ENCODE measurements around the gene LRMDA. TPM values are rescaled to one million over a fixed set of nuclear protein-coding genes. Genes with fewer than 3 reads are reported as not detected.

LRMDA gene
- polyA plus RNA-seq, 1 donor (not counting 4 experiments of a cell fraction or from before 2014, with no cell fraction given) = not detected

DNA sequence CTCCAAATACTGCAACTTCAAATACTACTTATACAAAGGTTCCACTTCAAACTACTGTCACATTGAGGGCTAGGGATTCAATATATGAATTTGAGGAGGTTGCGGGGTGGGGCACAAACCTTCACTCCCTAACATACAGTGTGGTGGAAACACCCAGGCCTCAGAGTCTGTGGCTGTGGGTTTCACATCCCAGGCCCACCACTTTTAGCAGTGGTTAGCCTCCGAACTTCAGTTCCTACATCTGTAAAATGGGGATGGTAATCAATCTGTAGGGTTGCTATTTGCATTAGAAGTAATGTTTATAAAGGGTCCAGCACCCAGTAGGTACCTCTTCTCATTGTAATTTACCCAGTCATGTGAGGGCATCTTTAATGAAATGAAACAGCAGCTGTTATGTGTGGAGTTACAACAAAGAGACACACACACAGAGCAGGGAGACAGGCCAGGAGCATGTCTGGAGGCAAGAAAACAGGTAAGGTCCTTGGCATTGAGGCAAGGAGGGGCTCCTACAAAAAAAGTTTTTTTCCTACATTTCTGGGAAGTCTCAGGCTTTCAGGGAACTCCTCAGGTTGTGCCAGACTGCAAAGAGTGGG, 570.9 kb downstream of the LRMDA start:
- Histone ChIP-seq H2AFZ (ENCODE audit: control insufficient read depth, low read length) (no peak overlapping the region), H3K9me1 (ENCODE audit: control insufficient read depth, extremely low read depth, insufficient read depth, low read length) (no peaks in the 10 kb centered on the region), H3K27me3 (ENCODE audit: control insufficient read depth, extremely low read depth, insufficient read depth, low read length) (no peaks in the 10 kb centered on the region), H4K20me1 (ENCODE audit: control insufficient read depth, extremely low read depth, insufficient read depth, low read length) (no peaks in the 10 kb centered on the region), H3K9me3 (ENCODE audit: control insufficient read depth, low read depth, low read length) (no peaks in the 10 kb centered on the region), H3K79me2 (ENCODE audit: control insufficient read depth, insufficient read depth, low read length) (no peaks in the 10 kb centered on the region), H3K4me1 (ENCODE audit: control insufficient read depth, extremely low read depth, insufficient read depth, low read length) (no peaks in the 10 kb centered on the region), H3K9ac (ENCODE audit: control insufficient read depth, extremely low read depth, insufficient read depth, low read length) (no peak overlapping the region), H3K27ac (ENCODE audit: control insufficient read depth, insufficient read depth, low read length) (no peak overlapping the region), H3K4me3 (ENCODE audit: control insufficient read depth in 2 of 3, extremely low read depth in 1 of 3, insufficient read depth in 2 of 3, low read depth in 1 of 3, low read length in 3 of 3) (no peak overlapping the region), H3K4me2 (ENCODE audit: control insufficient read depth, extremely low read depth, insufficient read depth, low read depth, low read length) (no peak overlapping the region), H3K36me3 (ENCODE audit: control insufficient read depth in 2 of 2, extremely low read depth in 1 of 2, insufficient read depth in 2 of 2, low read length in 2 of 2) (no peaks in the 10 kb centered on the region)
- dilution Hi-C loops (cut with MboI; ENCODE audit: extremely low pct_ligation_motif_present, low sequenced_read_pairs) = no loop called here
- TF ChIP-seq, protein P1, sequence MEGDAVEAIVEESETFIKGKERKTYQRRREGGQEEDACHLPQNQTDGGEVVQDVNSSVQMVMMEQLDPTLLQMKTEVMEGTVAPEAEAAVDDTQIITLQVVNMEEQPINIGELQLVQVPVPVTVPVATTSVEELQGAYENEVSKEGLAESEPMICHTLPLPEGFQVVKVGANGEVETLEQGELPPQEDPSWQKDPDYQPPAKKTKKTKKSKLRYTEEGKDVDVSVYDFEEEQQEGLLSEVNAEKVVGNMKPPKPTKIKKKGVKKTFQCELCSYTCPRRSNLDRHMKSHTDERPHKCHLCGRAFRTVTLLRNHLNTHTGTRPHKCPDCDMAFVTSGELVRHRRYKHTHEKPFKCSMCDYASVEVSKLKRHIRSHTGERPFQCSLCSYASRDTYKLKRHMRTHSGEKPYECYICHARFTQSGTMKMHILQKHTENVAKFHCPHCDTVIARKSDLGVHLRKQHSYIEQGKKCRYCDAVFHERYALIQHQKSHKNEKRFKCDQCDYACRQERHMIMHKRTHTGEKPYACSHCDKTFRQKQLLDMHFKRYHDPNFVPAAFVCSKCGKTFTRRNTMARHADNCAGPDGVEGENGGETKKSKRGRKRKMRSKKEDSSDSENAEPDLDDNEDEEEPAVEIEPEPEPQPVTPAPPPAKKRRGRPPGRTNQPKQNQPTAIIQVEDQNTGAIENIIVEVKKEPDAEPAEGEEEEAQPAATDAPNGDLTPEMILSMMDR (optimal IDR thresholded peaks at IDR 0.05 in 1 of 3, IDR thresholded peaks at IDR 0.05 in 1 of 3, conservative IDR thresholded peaks at IDR 0.05 in 1 of 3; ENCODE audit: extremely low read depth in 1 of 3, insufficient read depth in 2 of 3, low read length in 3 of 3) = no peak
- no peak for TF ChIP-seq EZH2 (IDR thresholded peaks at IDR 0.05; ENCODE audit: low read length)
- DNase-seq (ENCODE audit: low read depth, low spot score) (no peak), FAIRE-seq (no peak)

DNA sequence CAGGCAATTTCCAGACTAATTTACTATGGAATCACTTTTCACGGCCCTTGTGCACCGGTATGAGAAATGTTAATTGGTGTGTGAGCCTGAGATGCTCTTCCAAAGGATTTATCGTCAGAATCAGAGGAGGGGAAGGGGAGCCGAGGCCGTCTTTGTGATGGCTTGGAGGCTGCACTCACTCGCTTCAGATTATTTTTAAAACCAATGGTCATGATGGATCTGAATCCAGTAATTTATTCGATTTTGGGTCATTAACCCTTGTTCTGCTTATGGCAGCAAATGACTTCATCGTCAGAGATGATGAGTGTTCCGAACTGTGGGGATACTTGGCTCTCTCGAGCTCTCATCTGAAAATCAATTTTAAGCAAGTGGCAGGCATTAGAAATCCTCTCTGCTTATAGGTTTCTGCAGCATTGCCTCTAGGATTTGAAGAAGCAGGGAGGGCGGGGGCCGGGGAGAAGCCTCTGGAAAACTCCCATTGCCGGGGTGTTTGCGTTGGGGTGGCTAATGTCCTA, 576.3 kb downstream of the LRMDA start:
- Histone ChIP-seq H2AFZ (ENCODE audit: control insufficient read depth, low read length) (no peak overlapping the region), H3K36me3 (ENCODE audit: control insufficient read depth in 2 of 2, extremely low read depth in 1 of 2, insufficient read depth in 2 of 2, low read length in 2 of 2) (no peaks in the 10 kb centered on the region), H3K4me2 (ENCODE audit: control insufficient read depth, extremely low read depth, insufficient read depth, low read depth, low read length) (no peak overlapping the region), H3K27ac (ENCODE audit: control insufficient read depth, insufficient read depth, low read length) (no peak overlapping the region), H3K9ac (ENCODE audit: control insufficient read depth, extremely low read depth, insufficient read depth, low read length) (no peak overlapping the region), H3K4me3 (ENCODE audit: control insufficient read depth in 2 of 3, extremely low read depth in 1 of 3, insufficient read depth in 2 of 3, low read depth in 1 of 3, low read length in 3 of 3) (no peak overlapping the region), H3K9me1 (ENCODE audit: control insufficient read depth, extremely low read depth, insufficient read depth, low read length) (no peaks in the 10 kb centered on the region), H3K27me3 (ENCODE audit: control insufficient read depth, extremely low read depth, insufficient read depth, low read length) (peaks cover 8% of the 10 kb centered on the region), H3K9me3 (ENCODE audit: control insufficient read depth, low read depth, low read length) (no peaks in the 10 kb centered on the region), H3K79me2 (ENCODE audit: control insufficient read depth, insufficient read depth, low read length) (no peaks in the 10 kb centered on the region), H3K4me1 (ENCODE audit: control insufficient read depth, extremely low read depth, insufficient read depth, low read length) (no peaks in the 10 kb centered on the region), H4K20me1 (ENCODE audit: control insufficient read depth, extremely low read depth, insufficient read depth, low read length) (no peaks in the 10 kb centered on the region)
- FAIRE-seq (no peak), DNase-seq (ENCODE audit: low read depth, low spot score) (no peak)
- dilution Hi-C loops (cut with MboI; ENCODE audit: extremely low pct_ligation_motif_present, low sequenced_read_pairs) = no loop called here
- TF ChIP-seq EZH2 (IDR thresholded peaks at IDR 0.05; ENCODE audit: low read length) = no peak
- TF ChIP-seq, protein P1 (optimal IDR thresholded peaks at IDR 0.05 in 1 of 3, IDR thresholded peaks at IDR 0.05 in 1 of 3, conservative IDR thresholded peaks at IDR 0.05 in 1 of 3; ENCODE audit: extremely low read depth in 1 of 3, insufficient read depth in 2 of 3, low read length in 3 of 3) = no peak

All from keratinocyte (primary cell).